GM23248 (cell line): ENCODE data around the gene CREB5. TPM values are rescaled to one million over a fixed set of nuclear protein-coding genes. Genes with fewer than 3 reads are reported as not detected.

Source experiments
- DNase-seq: peaks from one replicate; pipeline ENCODE4 v3.0.0-alpha.2; 2015
- H2AFZ ChIP-seq: fragments of 200-600 bp; sonication (generic); 2 replicates; pipeline ENCODE4 v1.6.1; 2016; ENCODE audit warnings: antibody characterized with exemption
- H3F3A ChIP-seq: fragments of 200-600 bp; sonication (generic); 2 replicates; pipeline ENCODE4 v1.6.1; 2016; ENCODE audit warnings: mild to moderate bottlenecking, antibody characterized with exemption, mixed run types; ENCODE audit not compliant: insufficient read depth
- H3K27ac ChIP-seq: fragments of 200-600 bp; sonication (generic); 2 replicates; pipeline ENCODE4 v1.5.1; 2016; ENCODE audit warnings: mild to moderate bottlenecking
- H3K27me3 ChIP-seq: fragments of 200-600 bp; sonication (generic); replicated peaks from 2 replicates; pipeline ENCODE4 v1.6.1; 2016; ENCODE audit warnings: mild to moderate bottlenecking; ENCODE audit not compliant: insufficient read depth
- H3K36me3 ChIP-seq: fragments of 200-600 bp; sonication (generic); 2 replicates; pipeline ENCODE4 v1.6.1; 2016; ENCODE audit warnings: low read depth, mild to moderate bottlenecking
- H3K4me1 ChIP-seq: fragments of 200-600 bp; sonication (generic); 2 replicates; pipeline ENCODE4 v1.6.1; 2016; ENCODE audit warnings: mild to moderate bottlenecking; ENCODE audit not compliant: insufficient read depth
- H3K4me2 ChIP-seq: fragments of 200-600 bp; sonication (generic); one replicate; pipeline ENCODE4 v1.6.1; 2016; ENCODE audit warnings: mild to moderate bottlenecking; ENCODE audit not compliant: unreplicated experiment
- H3K4me3 ChIP-seq: fragments of 200-600 bp; sonication (generic); 2 replicates; pipeline ENCODE4 v1.5.1; 2016; ENCODE audit warnings: mild to moderate bottlenecking
- H3K79me2 ChIP-seq: fragments of 200-600 bp; sonication (generic); 2 replicates; pipeline ENCODE4 v1.6.1; 2016; ENCODE audit warnings: mild to moderate bottlenecking; ENCODE audit not compliant: insufficient read depth
- H3K9ac ChIP-seq: fragments of 200-600 bp; sonication (generic); 2 replicates; pipeline ENCODE4 v1.6.1; 2016; ENCODE audit warnings: mild to moderate bottlenecking
- H3K9me2 ChIP-seq: fragments of 200-600 bp; sonication (generic); 2 replicates; pipeline ENCODE4 v1.6.1; 2016; ENCODE audit warnings: mixed run types, mild to moderate bottlenecking, moderate library complexity; ENCODE audit not compliant: insufficient read depth
- H3K9me3 ChIP-seq: fragments of 200-600 bp; sonication (generic); one replicate; pipeline ENCODE4 v1.6.1; 2017; ENCODE audit warnings: low read depth
- H4K20me1 ChIP-seq: fragments of 200-600 bp; sonication (generic); 2 replicates; pipeline ENCODE4 v1.6.0; 2016; ENCODE audit not compliant: insufficient read depth
- EZH2 ChIP-seq: fragments of 200-600 bp; sonication (generic); IDR thresholded peaks from 2 replicates; pipeline ENCODE4 v1.6.1; 2018; ENCODE audit warnings: antibody characterized with exemption, mild to moderate bottlenecking; ENCODE audit not compliant: insufficient read depth, poor library complexity, severe bottlenecking
- EZH2phosphoT487 ChIP-seq: fragments of 200-600 bp; sonication (generic); IDR thresholded peaks from 2 replicates; pipeline ENCODE4 v1.6.1; 2018; ENCODE audit warnings: antibody characterized with exemption, moderate library complexity, mild to moderate bottlenecking, low read depth; ENCODE audit not compliant: insufficient read depth
- WGBS, 2 experiments: methylation state at CpG; one replicate each; pipeline ENCODE4 v1.1.6; 2015 to 2017; ENCODE audit warnings: low lambda C conversion rate in 2 of 2, low coverage in 1 of 2; ENCODE audit errors: missing lambda C conversion rate in 2 of 2; 5-methylcytosine and 5-hydroxymethylcytosine counted together
- in situ Hi-C: fragments of 300-500 bp; cut with MboI; formaldehyde crosslinking; loops from 2 replicates; pipeline ENCODE4 v1.15.0; 2020
- polyA plus RNA-seq: library from polyadenylated mRNA; unstranded; fragments of >200 nt; fragmentation: Nextera tagmentation; extraction: Ambion mirVana; gene quantifications from 2 replicates; pipeline ENCODE4 v1.2.1, GENCODE V29; 2016
- total RNA-seq: library from RNA; depleted of rRNA; stranded (reverse); fragments of >200 nt; shearing (Covaris generic); gene quantifications from 2 replicates; pipeline ENCODE4 v1.2.3, GENCODE V29; 2014

The CREB5 gene
- total and polyA plus RNA-seq, 2 experiments from 2014 or later: 13.6 to 19.2 TPM

- no peak overlapping the region for H3K9ac ChIP-seq
- H2AFZ ChIP-seq: no peak overlapping the region
- no peaks in the 10 kb centered on the region for H3K36me3 ChIP-seq
- no peaks in the 10 kb centered on the region for H4K20me1 ChIP-seq
- H3K27me3 ChIP-seq: no peaks in the 10 kb centered on the region
- H3K9me3 ChIP-seq: no peaks in the 10 kb centered on the region
- no peak for TF ChIP-seq EZH2
- TF ChIP-seq EZH2phosphoT487: no peak
- in situ Hi-C loops: no loop called here
- no peaks in the 10 kb centered on the region for H3K4me1 ChIP-seq
- WGBS, 2 experiments: 50 to 83% methylated on average over 1 of the region's 1 CpG
- H3K27ac ChIP-seq: no peak overlapping the region
- no peak overlapping the region for H3K4me2 ChIP-seq
- H3K9me2 ChIP-seq: no peaks in the 10 kb centered on the region
- no peaks in the 10 kb centered on the region for H3F3A ChIP-seq
- DNase-seq: no peak
- no peaks in the 10 kb centered on the region for H3K79me2 ChIP-seq
- no peak overlapping the region for H3K4me3 ChIP-seq
Observed at GRCh38 chr7:28649189-28649588, 236.9 kb downstream of the CREB5 start.

DNA sequence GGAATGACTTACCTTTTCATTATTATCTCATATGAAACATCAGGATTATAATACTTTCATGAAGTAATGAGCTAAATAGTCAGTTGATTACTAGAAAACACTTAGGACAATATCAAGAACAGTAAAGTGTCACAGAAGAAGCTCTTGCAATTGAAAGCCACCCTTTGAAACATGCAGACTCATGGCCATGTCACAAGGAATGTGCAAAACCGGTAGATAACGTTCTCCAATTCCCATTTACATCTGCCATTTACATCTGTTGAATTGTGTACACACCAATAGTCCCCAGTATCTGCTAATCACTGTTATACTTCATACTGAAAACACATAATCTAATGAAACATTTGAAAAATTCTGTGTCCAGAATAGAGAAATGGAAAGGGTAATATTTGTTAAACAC lies 237.5 kb downstream of the CREB5 start:
- no peaks in the 10 kb centered on the region for H3K79me2 ChIP-seq
- DNase-seq: no peak
- in situ Hi-C loops: no loop called here
- H3K27ac ChIP-seq: no peak overlapping the region
- no peaks in the 10 kb centered on the region for H3K4me1 ChIP-seq
- no peaks in the 10 kb centered on the region for H3K9me2 ChIP-seq
- no peaks in the 10 kb centered on the region for H3K27me3 ChIP-seq
- H3F3A ChIP-seq: no peaks in the 10 kb centered on the region
- H3K36me3 ChIP-seq: no peaks in the 10 kb centered on the region
- no peaks in the 10 kb centered on the region for H3K9me3 ChIP-seq
- H4K20me1 ChIP-seq: no peaks in the 10 kb centered on the region
- WGBS, 2 experiments: 92 to 98% methylated on average over 2 of the region's 2 CpGs
- H3K4me3 ChIP-seq: no peak overlapping the region
- H3K4me2 ChIP-seq: no peak overlapping the region
- no peak overlapping the region for H3K9ac ChIP-seq
- H2AFZ ChIP-seq: no peak overlapping the region
- TF ChIP-seq EZH2 (no peak), EZH2phosphoT487 (no peak)

GRCh38 chr7:28654110-28654509 lies 241.8 kb downstream of the CREB5 start:
- Histone ChIP-seq H3K9me2 (no peaks in the 10 kb centered on the region), H4K20me1 (no peaks in the 10 kb centered on the region), H3K4me3 (no peak overlapping the region), H3K9ac (no peak overlapping the region), H3K27ac (no peak overlapping the region), H3F3A (no peaks in the 10 kb centered on the region), H2AFZ (no peak overlapping the region), H3K27me3 (no peaks in the 10 kb centered on the region), H3K36me3 (no peaks in the 10 kb centered on the region), H3K4me2 (no peak overlapping the region), H3K9me3 (no peaks in the 10 kb centered on the region), H3K79me2 (no peaks in the 10 kb centered on the region), H3K4me1 (no peaks in the 10 kb centered on the region; the same call in 1 of the 2 replicates)
- DNase-seq: no peak
- TF ChIP-seq EZH2 (no peak), EZH2phosphoT487 (no peak)
- in situ Hi-C loops: no loop called here
- WGBS, 2 experiments: 73 to 76% methylated on average over 6 of the region's 6 CpGs

DNA sequence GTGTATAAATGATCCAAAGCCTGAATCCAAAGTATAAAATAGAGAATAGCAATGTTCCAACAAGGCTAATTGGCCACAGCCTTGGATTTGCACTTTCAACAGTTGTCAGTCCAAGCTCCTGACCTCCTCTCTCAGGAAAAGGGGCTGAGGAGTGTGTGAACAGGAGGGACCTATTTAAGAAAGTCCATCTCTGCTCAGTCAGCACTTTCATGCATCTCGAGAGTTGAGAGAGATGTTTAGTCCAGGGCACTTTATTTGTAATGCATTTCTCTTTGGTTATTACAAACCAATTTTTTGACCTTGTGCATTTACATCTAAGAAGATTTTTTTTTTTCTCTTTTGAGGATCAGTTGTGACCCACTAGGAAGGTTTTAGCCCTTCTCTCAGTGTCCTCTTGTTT lies 244.2 kb downstream of the CREB5 start:
- H3K4me3 ChIP-seq: no peak overlapping the region
- WGBS, 2 experiments: 76 to 97% methylated on average over 1 of the region's 1 CpG
- no peaks in the 10 kb centered on the region for H3K79me2 ChIP-seq
- DNase-seq: no peak
- no peaks in the 10 kb centered on the region for H3K9me2 ChIP-seq
- H3F3A ChIP-seq: no peaks in the 10 kb centered on the region
- in situ Hi-C loops: no loop called here
- H3K9me3 ChIP-seq: peaks cover 7% of the 10 kb centered on the region
- no peak overlapping the region for H3K9ac ChIP-seq
- H3K4me1 ChIP-seq: no peaks in the 10 kb centered on the region; the same call in 1 of the 2 replicates
- H3K27me3 ChIP-seq: no peaks in the 10 kb centered on the region
- no peak overlapping the region for H2AFZ ChIP-seq
- H4K20me1 ChIP-seq: no peaks in the 10 kb centered on the region
- no peaks in the 10 kb centered on the region for H3K36me3 ChIP-seq
- TF ChIP-seq EZH2 (no peak), EZH2phosphoT487 (no peak)
- no peak overlapping the region for H3K4me2 ChIP-seq
- no peak overlapping the region for H3K27ac ChIP-seq

GRCh38 chr7:28658381-28658780 lies 246.1 kb downstream of the CREB5 start:
- H3K4me2 ChIP-seq: no peak overlapping the region
- no peak overlapping the region for H3K4me3 ChIP-seq
- DNase-seq: no peak
- in situ Hi-C loops: no loop called here
- TF ChIP-seq EZH2phosphoT487 (no peak), EZH2 (no peak)
- H2AFZ ChIP-seq: no peak overlapping the region
- H3K4me1 ChIP-seq: no peaks in the 10 kb centered on the region; the same call in 1 of the 2 replicates
- H3K27me3 ChIP-seq: no peaks in the 10 kb centered on the region
- no peaks in the 10 kb centered on the region for H3K36me3 ChIP-seq
- H3F3A ChIP-seq: no peaks in the 10 kb centered on the region
- H3K9ac ChIP-seq: no peak overlapping the region
- no peaks in the 10 kb centered on the region for H3K79me2 ChIP-seq
- H3K9me2 ChIP-seq: no peaks in the 10 kb centered on the region
- no peaks in the 10 kb centered on the region for H4K20me1 ChIP-seq
- WGBS, 2 experiments: 54 to 58% methylated on average over 5 of the region's 5 CpGs
- no peak overlapping the region for H3K27ac ChIP-seq
- peaks cover 7% of the 10 kb centered on the region for H3K9me3 ChIP-seq
